Activated T-helper 1 cell treated with anti-CD3 and anti-CD28 coated beads, Interleukin-12 subunit alpha, Interleukin-12 subunit beta, Interleukin-2, Interleukin-4 antibody, amounts not matched to agents 30 ng/mL and 10 ng/mL and 1 ng/mL, durations not matched to agents 14 hours and 24 hours and 36 hours (primary cell): ENCODE data around the gene STX3. TPM values are rescaled to one million over a fixed set of nuclear protein-coding genes. Genes with fewer than 3 reads are reported as not detected.
"Not testable (repeated sequence)": the region's sequence is repeated elsewhere in the genome, so short reads cannot be mapped to it uniquely, and the experiment has no call there.

Experiments
- DNase-seq: peaks from one replicate; pipeline ENCODE4 v3.0.0; 2021; ENCODE audit warnings: low spot score
- H3K27ac Mint-ChIP-seq: one replicate; pipeline ENCODE4 v1.8.0; 2021; ENCODE audit warnings: mild to moderate bottlenecking, mixed read lengths
- H3K27me3 Mint-ChIP-seq: one replicate; pipeline ENCODE4 v1.8.0; 2022; ENCODE audit warnings: mild to moderate bottlenecking, moderate library complexity, mixed read lengths; ENCODE audit not compliant: insufficient read depth
- H3K36me3 Mint-ChIP-seq: one replicate; pipeline ENCODE4 v1.8.0; 2021; ENCODE audit warnings: low read depth, mixed read lengths
- H3K4me1 Mint-ChIP-seq: one replicate; pipeline ENCODE4 v1.8.0; 2021; ENCODE audit warnings: low read depth, mixed read lengths
- H3K4me3 Mint-ChIP-seq: one replicate; pipeline ENCODE4 v1.8.0; 2021; ENCODE audit warnings: mild to moderate bottlenecking, moderate library complexity, mixed read lengths
- H3K9me3 Mint-ChIP-seq: one replicate; pipeline ENCODE4 v1.8.0; 2021; ENCODE audit warnings: mixed read lengths
- intact Hi-C: fragments of 100-400 bp; cut with micrococcal nuclease; formaldehyde crosslinking; loops from one replicate; pipeline ENCODE4 v1.15.1; 2024
- total RNA-seq: library from RNA; stranded (reverse); gene quantifications from 2 replicates; pipeline ENCODE4 v1.2.3, GENCODE V29; 2022

The STX3 gene
- total RNA-seq, 1 donor from 2014 or later, result 28.4 TPM

DNA sequence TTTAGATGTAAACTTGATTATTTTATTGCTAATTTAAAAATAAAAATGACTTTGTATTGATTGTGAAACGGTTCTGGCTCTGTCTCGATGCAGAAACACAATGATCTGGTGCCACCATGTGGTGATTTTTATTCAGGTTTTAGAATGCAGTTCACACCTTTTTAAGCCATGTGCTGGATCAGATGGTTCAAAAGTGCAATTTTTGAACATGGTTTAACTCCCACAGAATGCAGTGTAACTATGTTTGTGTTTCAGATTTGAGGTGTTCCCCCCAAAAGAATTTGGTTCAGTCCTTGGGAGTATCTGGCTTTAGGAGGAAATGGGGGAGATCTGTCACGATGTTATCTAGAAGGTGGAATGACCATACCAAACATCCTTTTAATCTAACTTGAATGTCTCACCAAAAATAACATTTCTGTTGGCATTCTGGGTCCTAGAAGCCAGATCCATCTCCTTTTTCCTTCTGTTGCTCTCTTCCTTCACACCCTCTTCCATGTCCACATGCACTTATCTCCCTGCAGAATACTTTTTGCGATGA, 47.5 kb downstream of the STX3 start:
- H3K4me1 Mint-ChIP-seq, result peaks cover 24% of the 10 kb centered on the region
- peaks cover 20% of the 10 kb centered on the region for H3K36me3 Mint-ChIP-seq
- H3K9me3 Mint-ChIP-seq, result no peaks in the 10 kb centered on the region
- DNase-seq, result peak; percentile 50
- H3K27me3 Mint-ChIP-seq, result no peaks in the 10 kb centered on the region
- no peak overlapping the region for H3K27ac Mint-ChIP-seq
- no peak overlapping the region for H3K4me3 Mint-ChIP-seq
- intact Hi-C loops, result loop anchor here (1.0 to 2.0 kb wide), 6 partner anchors 8 to 265 kb away; partner anchors contain the start of genes MRPL16 and PATL1

DNA sequence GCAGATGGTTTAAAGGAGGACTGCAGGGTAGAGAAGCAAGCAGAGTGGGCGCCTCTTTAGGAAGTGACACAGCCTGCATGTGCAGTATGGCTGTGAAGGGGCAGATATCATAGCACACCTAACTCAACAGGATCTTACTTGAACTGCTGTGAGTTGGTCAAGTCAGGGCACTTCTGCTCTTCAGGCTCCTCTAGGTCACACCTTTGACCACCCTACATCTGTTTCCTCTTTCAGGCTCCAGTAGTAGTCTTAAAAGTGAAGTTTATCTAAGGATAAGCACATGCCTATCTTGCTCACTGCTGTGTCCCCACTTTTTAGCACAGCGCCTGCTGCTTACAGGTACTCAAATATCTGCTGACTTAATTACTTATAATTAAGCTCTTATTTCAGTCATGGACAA, 48.9 kb downstream of the STX3 start:
- H3K27me3 Mint-ChIP-seq, result no peaks in the 10 kb centered on the region
- no peak for DNase-seq
- H3K9me3 Mint-ChIP-seq, result no peaks in the 10 kb centered on the region
- no peak overlapping the region for H3K4me3 Mint-ChIP-seq
- H3K36me3 Mint-ChIP-seq, result peaks cover 24% of the 10 kb centered on the region
- peaks cover 30% of the 10 kb centered on the region for H3K4me1 Mint-ChIP-seq
- intact Hi-C loops, result no loop called here
- H3K27ac Mint-ChIP-seq, result no peak overlapping the region

DNA sequence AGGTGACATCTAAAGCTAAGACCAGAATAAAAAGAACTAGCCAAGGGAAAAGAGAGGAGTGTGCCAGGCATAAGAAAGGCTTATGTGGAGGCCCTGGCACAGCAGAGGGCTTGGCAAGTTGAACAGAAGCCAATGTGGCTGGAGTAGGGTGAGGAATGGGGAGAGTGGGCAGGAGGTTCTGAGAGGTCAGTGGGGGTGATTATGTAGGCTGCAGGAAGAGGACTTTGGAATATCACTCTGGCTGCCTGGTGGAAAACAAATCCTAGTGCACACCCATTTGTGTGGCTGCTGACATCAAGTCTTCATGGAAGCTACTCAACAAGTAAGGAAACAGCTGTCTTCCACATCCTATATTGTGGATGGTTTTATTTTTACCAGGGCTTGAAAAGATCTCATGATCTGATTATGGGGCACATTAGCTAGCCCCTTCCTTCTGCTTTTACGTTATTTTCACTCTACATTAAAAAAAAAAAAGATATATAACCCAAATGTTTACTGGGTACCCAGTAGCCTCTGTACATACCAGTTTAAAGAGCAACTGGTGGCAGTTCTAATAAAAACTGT, 52.0 kb downstream of the STX3 start:
- Mint-ChIP-seq H3K36me3 (peaks cover 25% of the 10 kb centered on the region), H3K9me3 (peaks cover 6% of the 10 kb centered on the region)
- intact Hi-C loops, result no loop called here

DNA sequence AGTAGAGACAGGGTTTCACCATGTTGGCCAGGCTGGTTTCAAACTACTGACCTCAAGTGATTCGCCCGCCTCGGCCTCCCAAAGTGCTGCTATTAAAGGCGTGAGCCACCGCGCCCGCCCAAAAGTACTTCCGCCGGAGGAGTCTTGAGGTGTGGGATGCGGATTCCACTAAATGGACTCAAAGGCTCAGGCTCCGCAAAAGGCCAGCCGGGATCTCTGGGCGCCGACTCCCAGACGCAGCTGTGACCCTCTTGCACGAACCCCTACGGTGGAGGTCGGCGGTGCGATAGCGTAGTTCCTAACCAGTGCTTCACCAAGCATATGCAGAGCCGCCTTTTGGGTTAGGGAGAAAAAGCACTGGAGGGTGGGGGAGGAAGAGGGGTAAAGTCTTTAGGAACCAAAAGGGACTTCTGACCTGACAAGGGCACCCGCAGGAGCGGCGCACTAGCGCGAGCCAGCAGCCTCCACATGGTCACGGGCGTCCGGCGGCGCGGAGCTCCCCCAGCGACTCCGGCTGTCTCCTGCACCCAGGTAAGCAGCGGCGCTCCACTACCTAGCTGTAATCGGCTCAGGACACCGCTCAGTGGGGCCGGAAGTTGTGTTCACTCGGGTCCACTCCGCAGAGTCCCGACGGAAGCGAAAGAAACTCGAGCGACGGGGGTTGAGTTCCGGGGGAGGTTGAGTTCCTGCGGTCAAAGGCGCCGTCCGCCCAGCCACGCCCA, 55.2 kb downstream of the STX3 start, which contains the start of gene MRPL16:
Gene MRPL16, minus strand, starts transcription at position 590 of the 722 bp plus-strand sequence. Its CDS starts 120 bp downstream, at position 470.
- H3K4me1 Mint-ChIP-seq, result peaks cover 28% of the 10 kb centered on the region
- peak within 1 kb of the TSS; percentile 91 for H3K27ac Mint-ChIP-seq
- intact Hi-C loops, result loop anchor here (1.0 to 2.0 kb wide), 8 partner anchors 8 to 640 kb away; partner anchors contain the start of genes PATL1 and STX3
- H3K36me3 Mint-ChIP-seq, result peaks cover 22% of the 10 kb centered on the region
- H3K27me3 Mint-ChIP-seq, result no peaks in the 10 kb centered on the region
- peaks cover 6% of the 10 kb centered on the region for H3K9me3 Mint-ChIP-seq
- peak within 1 kb of the TSS; percentile 96 for H3K4me3 Mint-ChIP-seq
- DNase-seq, result peak; percentile 82

More for the DNA sequence above, 52.0 kb downstream of the STX3 start:
- peaks cover 30% of the 10 kb centered on the region for H3K4me1 Mint-ChIP-seq
- no peak for DNase-seq
- no peak overlapping the region for H3K4me3 Mint-ChIP-seq
- H3K27me3 Mint-ChIP-seq, result no peaks in the 10 kb centered on the region
- no peak overlapping the region for H3K27ac Mint-ChIP-seq

DNA sequence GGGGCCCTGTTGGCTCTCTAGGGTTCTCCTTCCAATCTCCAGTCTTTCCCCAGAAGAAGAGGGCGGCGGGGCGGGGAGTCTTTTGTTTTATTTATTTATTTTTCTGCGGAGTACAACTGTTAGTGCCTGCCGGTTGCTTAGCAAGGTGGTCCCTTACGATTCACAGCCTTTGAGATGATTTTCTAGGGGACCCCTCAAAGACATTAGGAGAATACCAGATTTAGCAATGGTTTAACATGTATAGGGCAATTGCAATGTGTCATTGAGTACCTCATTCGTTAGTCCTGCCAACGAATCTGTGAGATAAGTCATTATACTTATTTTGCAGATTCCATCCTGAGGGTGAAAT, 55.7 kb downstream of the STX3 start:
- intact Hi-C loops, result loop anchor here (1.0 to 2.0 kb wide), 8 partner anchors 9 to 640 kb away; partner anchors contain the start of genes PATL1 and STX3
- no peaks in the 10 kb centered on the region for H3K27me3 Mint-ChIP-seq
- DNase-seq, result no peak
- peaks cover 22% of the 10 kb centered on the region for H3K36me3 Mint-ChIP-seq
- H3K27ac Mint-ChIP-seq, result peak overlapping the region; percentile 91
- H3K4me3 Mint-ChIP-seq, result peak overlapping the region; percentile 96
- H3K9me3 Mint-ChIP-seq, result peaks cover 6% of the 10 kb centered on the region
- peaks cover 28% of the 10 kb centered on the region for H3K4me1 Mint-ChIP-seq

DNA sequence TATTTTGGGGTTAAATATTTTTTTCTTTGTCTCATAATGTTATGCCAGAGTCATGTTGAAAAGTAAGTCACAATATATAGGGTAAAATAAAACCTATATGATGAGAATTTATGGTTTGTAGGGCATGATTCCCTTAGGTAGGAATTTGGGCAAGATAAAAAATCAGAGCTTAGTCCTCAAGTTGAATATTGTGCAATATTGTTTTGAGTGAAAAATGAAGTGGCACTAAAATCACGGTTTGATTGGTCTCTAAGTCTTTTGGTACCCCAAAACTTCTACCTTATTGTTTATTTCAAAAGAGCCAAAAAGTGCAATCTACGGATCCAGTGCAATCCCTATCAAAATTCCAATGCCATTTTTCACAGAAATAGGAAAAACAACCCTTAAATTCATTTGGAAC, 57.0 kb downstream of the STX3 start:
- H3K36me3 Mint-ChIP-seq, result peaks cover 13% of the 10 kb centered on the region
- peaks cover 6% of the 10 kb centered on the region for H3K9me3 Mint-ChIP-seq
- H3K4me1 Mint-ChIP-seq, result peaks cover 25% of the 10 kb centered on the region
- intact Hi-C loops, result no loop called here
- H3K27me3 Mint-ChIP-seq, result no peaks in the 10 kb centered on the region
- no peak overlapping the region for H3K27ac Mint-ChIP-seq
- no peak overlapping the region for H3K4me3 Mint-ChIP-seq
- no peak for DNase-seq

DNA sequence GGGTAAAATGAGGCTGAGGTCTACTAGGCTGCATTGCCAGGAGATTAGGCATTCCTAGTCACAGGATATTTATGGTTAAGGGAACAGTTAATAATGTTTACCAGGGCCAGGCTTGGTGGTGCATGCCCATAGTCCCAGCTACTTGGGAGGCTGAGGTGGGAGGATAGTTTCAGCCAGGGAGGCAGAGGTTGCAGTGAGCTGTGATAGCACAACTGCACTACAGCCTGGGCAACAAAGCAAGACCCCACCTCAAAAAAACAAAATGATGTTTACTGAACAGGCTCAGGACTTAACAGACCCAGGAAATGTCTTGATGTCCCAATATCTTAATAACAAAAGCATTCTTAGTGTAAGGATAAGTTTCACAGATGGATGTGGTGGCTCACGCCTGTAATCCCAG, 58.2 kb downstream of the STX3 start:
- Mint-ChIP-seq H3K27ac (no peak overlapping the region), H3K36me3 (peaks cover 11% of the 10 kb centered on the region), H3K4me3 (no peak overlapping the region), H3K9me3 (peaks cover 6% of the 10 kb centered on the region), H3K4me1 (peaks cover 26% of the 10 kb centered on the region), H3K27me3 (no peaks in the 10 kb centered on the region)
- intact Hi-C loops, result no loop called here
- no peak for DNase-seq

DNA sequence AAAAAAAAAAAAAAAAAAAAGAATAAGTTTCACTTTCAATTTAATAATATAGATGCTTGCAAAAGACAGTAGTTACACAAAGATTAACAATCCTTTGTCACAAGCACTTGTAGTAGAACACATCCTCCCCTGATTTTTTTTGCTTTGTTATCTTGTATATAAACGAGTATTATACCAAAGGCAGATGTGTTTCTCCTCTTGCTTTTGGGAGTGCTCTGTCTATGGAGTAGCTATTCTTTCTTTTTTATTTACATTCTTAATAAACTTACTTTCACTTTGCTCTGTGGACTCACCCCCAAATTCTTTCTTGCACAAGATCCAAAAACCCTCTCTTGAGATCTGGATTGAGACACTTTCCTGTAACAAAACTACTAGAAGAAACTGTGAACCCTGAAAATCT, 58.8 kb downstream of the STX3 start:
- Mint-ChIP-seq H3K27me3 (no peaks in the 10 kb centered on the region), H3K4me1 (peaks cover 27% of the 10 kb centered on the region), H3K4me3 (no peak overlapping the region), H3K9me3 (peaks cover 6% of the 10 kb centered on the region), H3K36me3 (peaks cover 7% of the 10 kb centered on the region), H3K27ac (no peak overlapping the region)
- intact Hi-C loops, result no loop called here
- DNase-seq, result no peak

DNA sequence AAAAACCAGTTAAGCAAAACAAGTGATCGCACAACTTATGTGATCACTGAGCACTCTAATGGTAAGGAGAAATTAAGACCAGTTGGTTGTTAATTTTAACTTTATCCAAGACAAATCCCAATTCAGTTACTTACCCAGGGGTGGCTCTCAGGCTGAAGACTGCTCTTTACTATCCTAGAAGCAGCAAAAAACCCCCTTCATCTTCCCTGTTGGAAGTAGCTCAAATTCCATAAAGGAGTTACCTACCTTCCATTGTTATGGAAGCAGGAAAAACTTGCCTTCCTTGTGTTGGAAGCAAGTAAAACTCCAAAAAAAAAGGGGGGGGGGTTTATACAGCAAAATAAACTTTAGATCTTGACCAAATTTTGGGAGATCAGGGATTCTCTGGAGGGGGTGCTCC, 60.6 kb downstream of the STX3 start:
- Mint-ChIP-seq H3K4me1 (peaks cover 27% of the 10 kb centered on the region), H3K4me3 (no peak overlapping the region), H3K36me3 (peaks cover 7% of the 10 kb centered on the region), H3K27me3 (peaks cover 5% of the 10 kb centered on the region), H3K9me3 (peaks cover 6% of the 10 kb centered on the region), H3K27ac (no peak overlapping the region)
- DNase-seq, result no peak
- intact Hi-C loops, result no loop called here

DNA sequence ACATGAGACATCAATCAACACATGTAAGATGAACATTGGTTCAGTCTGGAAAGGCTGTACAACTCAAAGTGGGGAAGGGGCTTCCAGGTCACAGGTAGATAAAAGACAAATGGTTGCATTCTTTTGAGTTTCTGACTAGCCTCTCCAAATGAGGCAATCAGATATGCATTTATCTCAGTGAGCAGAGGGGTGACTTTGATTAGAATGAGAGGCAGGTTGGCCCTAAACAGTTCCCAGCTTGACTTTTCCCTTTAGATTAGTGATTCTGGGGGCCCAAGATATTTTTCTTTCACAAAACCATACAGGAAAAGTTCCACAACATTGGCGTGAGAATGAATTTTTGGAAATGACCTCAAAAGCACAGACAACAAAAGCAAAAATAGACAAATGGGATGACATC, 61.3 kb downstream of the STX3 start:
- peaks cover 20% of the 10 kb centered on the region for H3K4me1 Mint-ChIP-seq
- H3K27ac Mint-ChIP-seq, DNase-seq, H3K36me3 Mint-ChIP-seq, intact Hi-C loops, H3K4me3 Mint-ChIP-seq, H3K27me3 Mint-ChIP-seq, H3K9me3 Mint-ChIP-seq: not testable (repeated sequence)

DNA sequence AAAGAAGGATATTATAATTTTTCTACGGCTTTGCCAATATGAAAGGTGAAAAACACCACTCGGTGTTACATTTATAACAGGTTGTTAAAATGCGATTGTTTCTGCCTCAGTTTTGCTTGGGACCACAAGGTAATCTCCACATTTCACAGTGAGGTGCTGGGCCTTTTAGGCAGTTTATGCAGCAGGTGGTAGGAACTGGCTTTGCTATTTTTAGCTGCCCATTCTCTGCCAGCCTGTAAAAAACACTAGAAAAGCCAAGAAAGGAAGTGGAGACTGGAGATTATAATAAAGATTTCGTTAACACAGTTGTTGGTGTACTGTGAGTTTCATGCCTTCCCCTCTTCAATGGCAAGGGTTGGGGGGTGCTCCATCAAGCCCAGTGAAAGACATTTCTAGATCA, 63.4 kb downstream of the STX3 start:
- intact Hi-C loops, result no loop called here
- Mint-ChIP-seq H3K9me3 (no peaks in the 10 kb centered on the region), H3K27me3 (peaks cover 5% of the 10 kb centered on the region), H3K4me1 (peaks cover 19% of the 10 kb centered on the region), H3K27ac (no peak overlapping the region), H3K4me3 (no peak overlapping the region), H3K36me3 (peaks cover 2% of the 10 kb centered on the region)
- no peak for DNase-seq

DNA sequence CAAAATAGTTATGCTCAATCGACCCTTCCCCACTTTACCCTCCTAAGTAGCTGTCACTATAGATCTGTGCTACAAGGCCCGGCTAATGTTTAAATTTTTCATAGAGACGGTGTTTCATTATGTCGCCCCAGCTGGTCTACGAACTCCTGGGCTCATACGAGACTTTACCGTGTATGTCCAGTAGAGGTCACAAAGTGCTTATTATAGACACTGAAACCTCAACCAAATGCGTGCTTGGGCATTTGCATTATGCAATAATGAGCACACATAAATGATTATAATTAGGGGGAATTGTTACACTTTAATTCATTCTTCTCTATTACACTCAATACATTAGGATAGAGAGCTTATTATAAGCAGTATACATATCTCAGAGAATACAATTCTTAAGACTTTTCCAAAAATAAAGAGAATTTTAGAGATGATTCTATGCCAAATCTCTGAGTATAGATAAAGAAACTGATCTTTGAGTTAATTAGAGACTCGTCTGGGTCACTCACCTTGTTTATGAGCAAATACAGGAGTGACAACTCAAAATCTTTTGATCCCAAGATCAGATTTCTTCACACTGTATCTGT, 67.9 kb downstream of the STX3 start:
- Mint-ChIP-seq H3K27me3 (peaks cover 8% of the 10 kb centered on the region), H3K9me3 (no peaks in the 10 kb centered on the region), H3K4me3 (no peak overlapping the region), H3K27ac (no peak overlapping the region), H3K36me3 (no peaks in the 10 kb centered on the region), H3K4me1 (peaks cover 9% of the 10 kb centered on the region)
- DNase-seq, result no peak
- intact Hi-C loops, result loop anchor here (1.0 kb wide), 5 partner anchors 96 to 442 kb away; no protein-coding TSS in a partner anchor

DNA sequence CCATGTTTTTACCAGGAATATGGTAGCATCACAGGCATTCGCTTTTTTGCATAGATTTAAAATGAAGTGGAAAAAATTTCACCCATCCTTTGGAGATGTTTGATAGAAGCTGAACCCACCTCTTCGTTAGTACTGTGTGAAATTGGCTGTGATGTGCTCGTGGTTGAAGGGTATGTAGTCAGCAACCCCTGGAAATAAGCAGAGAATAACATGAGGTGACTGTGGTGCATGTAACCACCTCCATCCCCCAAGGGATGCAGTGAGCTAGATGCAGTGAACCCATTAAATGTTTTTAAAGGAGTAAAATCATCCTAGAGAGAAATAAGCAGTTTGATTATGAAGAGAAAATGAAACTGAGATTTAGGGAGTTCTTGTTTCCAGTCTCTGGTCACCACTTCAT, 74.2 kb downstream of the STX3 start:
- intact Hi-C loops, result no loop called here
- Mint-ChIP-seq H3K9me3 (no peaks in the 10 kb centered on the region), H3K27me3 (peaks cover 3% of the 10 kb centered on the region), H3K36me3 (no peaks in the 10 kb centered on the region), H3K4me1 (peaks cover 6% of the 10 kb centered on the region), H3K4me3 (no peak overlapping the region), H3K27ac (no peak overlapping the region)
- DNase-seq, result no peak
